ENCODE measurements around the gene TNFRSF18.

The TNFRSF18 gene

DNA sequence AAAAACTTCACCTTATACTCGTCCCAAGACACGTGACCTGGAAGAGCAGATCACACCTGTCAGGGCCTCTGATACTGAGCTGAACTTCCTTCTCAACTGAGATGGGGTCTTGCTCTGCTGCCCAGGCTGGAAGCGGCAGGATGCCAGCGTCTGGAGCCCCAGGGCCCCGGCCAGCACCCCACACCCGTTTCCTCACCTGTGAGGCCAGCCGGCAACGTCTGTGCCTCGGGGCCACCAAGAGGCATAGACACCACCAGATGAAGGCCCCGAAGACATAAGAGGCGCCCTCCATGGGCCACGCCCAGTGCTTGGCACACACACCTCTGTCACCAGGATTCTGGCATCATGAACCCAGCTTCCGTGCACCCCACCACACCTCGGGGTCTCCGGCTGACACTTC lies 16.9 kb upstream of the TNFRSF18 start:
- peaks cover 51% of the 10 kb centered on the region for H3K36me3 ChIP-seq
- no peaks in the 10 kb centered on the region for H3K27me3 ChIP-seq (ENCODE audit: insufficient read depth, low read depth, severe bottlenecking)
- TF ChIP-seq, protein P1, sequence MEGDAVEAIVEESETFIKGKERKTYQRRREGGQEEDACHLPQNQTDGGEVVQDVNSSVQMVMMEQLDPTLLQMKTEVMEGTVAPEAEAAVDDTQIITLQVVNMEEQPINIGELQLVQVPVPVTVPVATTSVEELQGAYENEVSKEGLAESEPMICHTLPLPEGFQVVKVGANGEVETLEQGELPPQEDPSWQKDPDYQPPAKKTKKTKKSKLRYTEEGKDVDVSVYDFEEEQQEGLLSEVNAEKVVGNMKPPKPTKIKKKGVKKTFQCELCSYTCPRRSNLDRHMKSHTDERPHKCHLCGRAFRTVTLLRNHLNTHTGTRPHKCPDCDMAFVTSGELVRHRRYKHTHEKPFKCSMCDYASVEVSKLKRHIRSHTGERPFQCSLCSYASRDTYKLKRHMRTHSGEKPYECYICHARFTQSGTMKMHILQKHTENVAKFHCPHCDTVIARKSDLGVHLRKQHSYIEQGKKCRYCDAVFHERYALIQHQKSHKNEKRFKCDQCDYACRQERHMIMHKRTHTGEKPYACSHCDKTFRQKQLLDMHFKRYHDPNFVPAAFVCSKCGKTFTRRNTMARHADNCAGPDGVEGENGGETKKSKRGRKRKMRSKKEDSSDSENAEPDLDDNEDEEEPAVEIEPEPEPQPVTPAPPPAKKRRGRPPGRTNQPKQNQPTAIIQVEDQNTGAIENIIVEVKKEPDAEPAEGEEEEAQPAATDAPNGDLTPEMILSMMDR (IDR thresholded peaks at IDR 0.05; ENCODE audit: low read depth, low read length): no peak
- H3K27ac ChIP-seq: no peak overlapping the region
- no peaks in the 10 kb centered on the region for H3K9me3 ChIP-seq (ENCODE audit: severe bottlenecking)
- no peak for DNase-seq
- no peak overlapping the region for H3K4me3 ChIP-seq (ENCODE audit: low read depth, low read length)

DNA sequence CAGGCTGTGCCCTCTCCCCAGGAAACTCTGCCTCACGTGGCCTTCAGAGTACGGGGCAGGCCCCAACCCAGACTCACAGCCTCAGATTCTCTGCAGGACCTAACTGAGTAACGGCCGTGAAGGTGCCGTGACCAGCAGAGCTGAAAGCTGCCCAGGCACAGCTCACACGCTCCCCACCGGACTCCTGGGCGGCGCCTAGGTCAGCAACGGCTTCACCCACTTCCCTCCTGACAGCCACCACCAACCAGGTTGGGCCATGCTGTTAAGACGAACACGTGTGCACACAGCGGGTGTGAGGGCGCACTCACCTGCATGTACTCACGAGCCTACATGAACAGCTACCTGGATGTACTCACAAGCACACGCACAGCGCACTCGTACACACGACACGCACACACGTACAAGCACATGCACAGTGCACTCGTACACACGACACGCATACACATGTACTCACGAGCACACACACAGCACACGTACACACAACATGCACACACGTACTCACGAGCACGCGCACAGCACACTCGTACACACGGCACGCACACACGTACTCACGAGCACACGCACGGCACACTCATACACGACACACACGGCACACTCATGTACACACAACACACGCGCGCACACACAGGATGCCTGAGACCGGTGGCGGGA lies 16.3 kb upstream of the TNFRSF18 start:
- DNase-seq: no peak
- Histone ChIP-seq H3K36me3 (peaks cover 51% of the 10 kb centered on the region), H3K9me3 (ENCODE audit: severe bottlenecking) (no peaks in the 10 kb centered on the region), H3K27me3 (ENCODE audit: insufficient read depth, low read depth, severe bottlenecking) (no peaks in the 10 kb centered on the region), H3K4me3 (ENCODE audit: low read depth, low read length) (no peak overlapping the region), H3K27ac (no peak overlapping the region)
- TF ChIP-seq, protein P1 (IDR thresholded peaks at IDR 0.05; ENCODE audit: low read depth, low read length): no peak

DNA sequence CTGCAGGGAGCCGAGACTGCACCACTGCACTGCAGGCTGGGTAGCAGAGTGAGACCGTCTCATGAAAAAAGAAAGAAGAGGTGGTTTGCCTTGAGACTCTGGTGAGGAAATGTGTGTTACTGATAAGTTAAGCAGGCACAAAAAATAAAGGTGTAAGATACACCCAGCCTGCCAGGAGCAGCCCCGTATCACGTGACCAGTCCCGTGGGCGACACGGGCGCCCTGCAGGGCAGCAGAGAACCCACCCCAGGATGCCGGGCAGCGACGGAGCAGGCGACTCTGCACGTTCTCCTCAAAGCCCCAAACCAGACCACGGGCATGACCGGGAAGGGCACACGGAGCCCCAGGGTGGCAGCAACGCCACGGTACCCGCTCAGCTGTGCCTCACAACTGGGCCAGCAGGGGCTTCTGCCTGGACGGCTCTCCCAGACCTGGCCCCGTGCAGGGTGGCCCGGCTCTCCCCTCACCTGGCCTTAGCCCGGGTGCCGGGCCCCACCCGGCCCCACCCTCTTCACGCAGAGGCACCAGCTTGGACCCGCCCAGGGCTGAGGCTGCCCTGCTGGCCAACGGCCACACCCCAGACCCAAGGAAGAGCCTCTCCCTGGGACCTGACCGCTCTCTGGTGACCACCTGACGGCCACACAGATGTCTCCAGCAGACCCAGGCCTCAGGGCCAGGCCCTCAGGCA lies 15.6 kb upstream of the TNFRSF18 start:
- Histone ChIP-seq H3K4me3 (ENCODE audit: low read depth, low read length) (no peak overlapping the region), H3K27me3 (ENCODE audit: insufficient read depth, low read depth, severe bottlenecking) (no peaks in the 10 kb centered on the region), H3K36me3 (peaks cover 51% of the 10 kb centered on the region), H3K27ac (no peak overlapping the region), H3K9me3 (ENCODE audit: severe bottlenecking) (no peaks in the 10 kb centered on the region)
- TF ChIP-seq, protein P1 (IDR thresholded peaks at IDR 0.05; ENCODE audit: low read depth, low read length): no peak
- DNase-seq: no peak

DNA sequence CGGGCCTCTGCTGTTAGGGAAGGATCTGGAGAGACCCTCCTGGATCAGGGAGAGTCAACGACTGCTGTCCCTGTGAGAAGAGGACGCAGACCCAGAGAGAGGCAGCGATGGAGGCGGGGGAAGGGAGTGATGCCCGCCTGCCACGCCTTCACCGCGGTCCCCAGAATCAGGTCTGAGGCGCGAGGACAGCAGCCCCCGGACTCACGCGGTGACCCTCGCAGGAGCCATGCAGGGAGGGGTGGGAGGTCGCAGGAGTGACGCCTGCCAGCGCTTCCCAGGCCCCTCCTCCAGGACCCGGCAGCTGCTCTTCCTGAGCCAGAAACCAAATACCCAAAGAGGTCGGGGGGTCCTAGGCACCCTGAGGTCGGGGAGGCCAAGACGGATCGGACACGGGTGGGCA lies 13.8 kb upstream of the TNFRSF18 start:
- TF ChIP-seq, protein P1 (IDR thresholded peaks at IDR 0.05; ENCODE audit: low read depth, low read length): no peak
- DNase-seq: no peak
- H3K27me3 ChIP-seq (ENCODE audit: insufficient read depth, low read depth, severe bottlenecking): no peaks in the 10 kb centered on the region
- H3K4me3 ChIP-seq (ENCODE audit: low read depth, low read length): no peak overlapping the region
- no peaks in the 10 kb centered on the region for H3K9me3 ChIP-seq (ENCODE audit: severe bottlenecking)
- no peak overlapping the region for H3K27ac ChIP-seq
- peaks cover 54% of the 10 kb centered on the region for H3K36me3 ChIP-seq

DNA sequence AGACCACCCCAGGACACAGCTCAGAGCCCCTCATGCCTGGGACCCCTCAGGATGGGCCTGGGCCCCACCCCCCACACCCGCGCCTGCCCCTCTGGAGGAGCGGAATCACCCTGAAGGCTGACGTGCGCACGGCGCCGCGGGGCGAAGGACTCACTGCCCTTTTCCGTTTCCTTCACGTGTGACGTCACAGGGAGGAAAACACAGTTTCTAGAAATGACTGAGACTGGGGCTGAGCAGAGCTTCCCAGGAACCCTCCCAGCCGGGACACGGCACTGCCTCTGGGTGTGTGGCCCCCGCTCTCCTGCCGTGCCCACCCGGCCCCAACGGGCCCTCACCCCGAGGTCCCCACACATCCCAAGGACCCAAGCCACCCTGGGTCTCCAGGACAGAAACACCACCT lies 12.9 kb upstream of the TNFRSF18 start:
- Histone ChIP-seq H3K9me3 (ENCODE audit: severe bottlenecking) (no peaks in the 10 kb centered on the region), H3K27me3 (ENCODE audit: insufficient read depth, low read depth, severe bottlenecking) (no peaks in the 10 kb centered on the region), H3K4me3 (ENCODE audit: low read depth, low read length) (no peak overlapping the region), H3K36me3 (peaks cover 54% of the 10 kb centered on the region), H3K27ac (no peak overlapping the region)
- no peak for DNase-seq
- TF ChIP-seq, protein P1 (IDR thresholded peaks at IDR 0.05; ENCODE audit: low read depth, low read length): no peak
